PC-9 (cell line): ENCODE results near the gene PEMT.

Experiments used
- EZH2 ChIP-seq: fragments of 200-600 bp; sonication (generic); IDR thresholded peaks from 2 replicates; pipeline ENCODE4 v1.8.0; 2017; ENCODE audit warnings: antibody characterized with exemption, low read depth
- TF ChIP-seq, protein P1 (sequence below): fragments of 200-600 bp; sonication (generic); conservative IDR thresholded peaks from 2 replicates; pipeline ENCODE4 v1.6.1; 2017; ENCODE audit warnings: mixed run types, antibody characterized with exemption, mild to moderate bottlenecking, moderate library complexity

DNA sequence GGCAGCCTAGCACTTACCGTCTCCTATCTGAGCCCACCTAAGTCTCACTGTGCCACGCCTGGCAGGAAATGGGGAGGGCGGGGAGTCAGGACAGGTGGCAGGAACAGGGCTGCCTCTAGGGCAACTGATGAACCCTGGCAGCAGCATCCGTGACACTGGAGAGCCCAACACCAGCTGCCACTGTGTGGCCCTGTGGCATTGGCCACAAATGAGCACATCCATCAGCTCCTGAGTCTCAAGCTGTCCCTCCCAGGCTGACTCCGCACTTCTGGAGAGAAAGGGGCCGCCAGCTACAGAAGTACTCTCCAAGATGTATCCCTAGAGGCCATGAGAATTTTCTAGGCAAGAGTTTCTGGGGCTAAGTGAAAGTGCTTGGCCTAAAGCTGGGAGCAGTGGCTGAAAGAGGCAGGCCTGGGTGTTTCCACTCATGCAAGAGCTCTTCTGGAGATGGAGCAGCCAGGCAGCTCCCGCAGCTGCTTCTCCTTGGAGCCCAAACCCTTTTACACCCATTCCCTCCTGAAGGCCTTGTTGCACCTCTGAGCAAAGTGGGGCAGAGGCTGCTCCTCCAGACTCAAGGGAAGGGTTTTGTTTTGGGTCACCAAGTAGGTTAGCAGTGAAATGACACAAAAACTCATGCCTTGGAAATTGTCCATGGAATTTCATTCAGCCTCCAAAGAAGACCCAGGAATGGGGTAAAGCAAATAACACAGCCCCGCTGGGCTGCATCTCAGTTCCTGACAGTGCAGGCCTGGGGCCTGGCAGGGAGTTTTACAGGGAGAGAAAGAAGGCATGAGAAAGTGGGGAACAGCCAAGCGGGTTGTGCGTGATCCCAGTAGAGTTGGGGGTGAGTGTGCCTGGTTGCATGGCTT, 25.8 kb downstream of the PEMT start:
- TF ChIP-seq, protein P1, sequence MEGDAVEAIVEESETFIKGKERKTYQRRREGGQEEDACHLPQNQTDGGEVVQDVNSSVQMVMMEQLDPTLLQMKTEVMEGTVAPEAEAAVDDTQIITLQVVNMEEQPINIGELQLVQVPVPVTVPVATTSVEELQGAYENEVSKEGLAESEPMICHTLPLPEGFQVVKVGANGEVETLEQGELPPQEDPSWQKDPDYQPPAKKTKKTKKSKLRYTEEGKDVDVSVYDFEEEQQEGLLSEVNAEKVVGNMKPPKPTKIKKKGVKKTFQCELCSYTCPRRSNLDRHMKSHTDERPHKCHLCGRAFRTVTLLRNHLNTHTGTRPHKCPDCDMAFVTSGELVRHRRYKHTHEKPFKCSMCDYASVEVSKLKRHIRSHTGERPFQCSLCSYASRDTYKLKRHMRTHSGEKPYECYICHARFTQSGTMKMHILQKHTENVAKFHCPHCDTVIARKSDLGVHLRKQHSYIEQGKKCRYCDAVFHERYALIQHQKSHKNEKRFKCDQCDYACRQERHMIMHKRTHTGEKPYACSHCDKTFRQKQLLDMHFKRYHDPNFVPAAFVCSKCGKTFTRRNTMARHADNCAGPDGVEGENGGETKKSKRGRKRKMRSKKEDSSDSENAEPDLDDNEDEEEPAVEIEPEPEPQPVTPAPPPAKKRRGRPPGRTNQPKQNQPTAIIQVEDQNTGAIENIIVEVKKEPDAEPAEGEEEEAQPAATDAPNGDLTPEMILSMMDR = no peak
- TF ChIP-seq EZH2 = no peak
